Stimulated activated naive CD8-positive, alpha-beta T cell treated with anti-CD3 and anti-CD28 coated beads, Interleukin-15, amount 100 ng/mL, for 72 hours (primary cell): ENCODE data around the gene PRDM2.

ENCODE experiments used
- ATAC-seq: fragments of 150-1000 bp; cut with Tn5 transposase; 2 replicates; pipeline ENCODE4 v1.10.0; 2021; ENCODE audit warnings: mild to moderate bottlenecking, moderate library complexity
- DNase-seq, 2 donors: peaks; one replicate each; pipeline ENCODE4 v3.0.0; 2021 to 2022
- H3K27ac Mint-ChIP-seq, 2 donors: one replicate each; pipeline ENCODE4 v1.8.0; 2022; ENCODE audit warnings: mild to moderate bottlenecking in 2 of 2, mixed read lengths in 2 of 2, moderate library complexity in 2 of 2
- H3K27me3 Mint-ChIP-seq: one replicate; pipeline ENCODE4 v1.8.0; 2022; ENCODE audit warnings: mixed read lengths
- H3K4me1 Mint-ChIP-seq: one replicate; pipeline ENCODE4 v1.8.0; 2022; ENCODE audit warnings: mild to moderate bottlenecking, mixed read lengths
- H3K4me3 Mint-ChIP-seq, 2 donors: one replicate each; pipeline ENCODE4 v1.8.0; 2022; ENCODE audit warnings: mild to moderate bottlenecking in 2 of 2, mixed read lengths in 2 of 2, moderate library complexity in 1 of 2
- H3K9me3 Mint-ChIP-seq, 2 donors: one replicate each; pipeline ENCODE4 v1.8.0; 2022; ENCODE audit warnings: mixed read lengths in 2 of 2

PRDM2 gene

DNA sequence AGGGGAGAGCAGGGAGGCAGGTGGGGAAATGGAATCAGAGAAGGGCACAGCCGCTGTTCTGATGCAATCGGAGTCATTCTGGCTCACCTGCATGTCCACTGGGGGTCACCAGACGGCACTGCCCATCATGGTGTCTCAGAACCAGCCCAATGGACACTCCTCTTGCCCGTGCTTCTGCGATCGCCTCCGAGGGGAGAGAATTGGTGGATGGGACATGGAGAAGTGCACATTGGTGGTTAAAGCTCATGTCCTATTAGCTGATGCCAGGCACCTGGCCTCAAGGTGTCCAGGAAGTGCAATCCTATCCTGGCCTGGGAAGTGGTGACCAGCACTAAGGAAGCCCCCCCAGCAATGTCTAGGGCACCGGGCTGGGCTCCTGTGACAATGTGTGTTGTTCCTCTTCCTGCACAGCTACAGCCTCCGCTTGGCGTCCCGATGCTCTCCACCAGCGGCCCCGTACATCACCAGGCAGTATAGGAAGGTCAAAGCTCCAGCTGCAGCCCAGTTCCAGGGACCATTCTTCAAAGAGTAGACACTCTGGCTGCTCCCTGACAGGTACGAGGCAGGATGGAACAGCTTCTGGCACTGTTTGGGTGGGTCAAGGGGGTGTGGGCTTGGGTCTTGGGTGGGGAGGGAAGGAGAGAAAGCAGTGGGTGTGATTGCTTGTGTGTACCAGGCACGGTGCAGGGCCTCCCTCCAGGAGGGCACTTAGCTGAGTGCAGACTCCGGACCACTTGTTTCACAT is 116.2 kb downstream of the PRDM2 start:
- Mint-ChIP-seq H3K27me3 (no peaks in the 10 kb centered on the region), H3K27ac (peak overlapping the region in 1 of 2 donors; percentile 44)
- no peak for ATAC-seq

GRCh38 chr1:13817906-13818305 is 117.9 kb downstream of the PRDM2 start:
- Mint-ChIP-seq H3K4me3 (no peak overlapping the region), H3K9me3 (no peaks in the 10 kb centered on the region), H3K27me3 (no peaks in the 10 kb centered on the region), H3K27ac (peak overlapping the region in 1 of 2 donors; percentile 74), H3K4me1 (peaks cover 7% of the 10 kb centered on the region)
- DNase-seq: no peak
- no peak for ATAC-seq

More for the DNA sequence above, 116.2 kb downstream of the PRDM2 start:
- Mint-ChIP-seq H3K9me3 (no peaks in the 10 kb centered on the region), H3K4me3 (no peak overlapping the region), H3K4me1 (peaks cover 23% of the 10 kb centered on the region)
- no peak for DNase-seq

DNA sequence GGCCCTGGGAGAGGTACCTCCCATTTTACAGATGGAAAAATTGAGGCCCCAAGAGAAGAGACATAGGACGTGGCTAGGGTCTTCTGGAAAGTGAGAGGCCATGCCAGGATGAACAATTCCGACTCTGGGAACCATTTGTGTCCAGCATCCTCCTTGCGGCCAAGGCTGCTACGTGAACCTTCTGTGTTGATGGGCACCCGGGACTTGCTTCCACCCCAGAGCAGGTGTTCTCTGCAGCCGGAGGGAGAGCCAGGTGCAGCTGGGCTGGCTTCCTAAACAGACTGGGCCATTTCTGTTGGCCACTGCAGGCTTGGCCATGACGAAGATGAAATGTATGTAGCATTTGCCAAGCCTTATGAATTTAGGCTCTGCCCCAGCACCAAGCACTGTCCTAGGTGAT is 118.9 kb downstream of the PRDM2 start:
- Mint-ChIP-seq H3K27me3 (no peaks in the 10 kb centered on the region), H3K4me3 (no peak overlapping the region), H3K9me3 (no peaks in the 10 kb centered on the region), H3K27ac (no peak overlapping the region), H3K4me1 (no peaks in the 10 kb centered on the region)
- ATAC-seq (no peak), DNase-seq (no peak)

DNA sequence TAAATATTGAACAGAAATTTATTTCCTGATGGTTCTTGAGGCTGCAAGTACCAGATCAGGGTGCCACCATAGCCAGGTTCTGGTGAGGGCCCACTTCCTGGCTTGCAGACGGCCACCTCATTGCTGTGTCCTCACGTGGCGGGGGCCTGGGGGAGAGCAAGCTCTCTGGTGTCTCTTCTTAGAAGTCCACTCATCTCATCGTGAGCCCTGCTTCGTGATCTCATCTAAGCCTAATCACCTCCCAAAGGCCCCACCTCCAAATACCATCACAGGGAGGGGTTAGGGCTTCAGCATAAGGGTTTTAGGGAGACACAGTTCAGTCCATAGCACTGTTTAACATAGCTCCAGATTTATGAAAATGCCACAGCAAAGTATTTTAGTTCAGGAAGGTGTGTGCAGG is 119.7 kb downstream of the PRDM2 start:
- H3K27ac Mint-ChIP-seq: no peak overlapping the region
- H3K9me3 Mint-ChIP-seq: no peaks in the 10 kb centered on the region
- H3K27me3 Mint-ChIP-seq: no peaks in the 10 kb centered on the region
- DNase-seq: no peak
- no peaks in the 10 kb centered on the region for H3K4me1 Mint-ChIP-seq
- H3K4me3 Mint-ChIP-seq: no peak overlapping the region
- ATAC-seq: no peak

GRCh38 chr1:13820055-13820454 is 120.1 kb downstream of the PRDM2 start:
- no peak overlapping the region for H3K4me3 Mint-ChIP-seq
- no peak for DNase-seq
- no peaks in the 10 kb centered on the region for H3K27me3 Mint-ChIP-seq
- no peaks in the 10 kb centered on the region for H3K9me3 Mint-ChIP-seq
- no peak for ATAC-seq
- no peak overlapping the region for H3K27ac Mint-ChIP-seq
- H3K4me1 Mint-ChIP-seq: no peaks in the 10 kb centered on the region

DNA sequence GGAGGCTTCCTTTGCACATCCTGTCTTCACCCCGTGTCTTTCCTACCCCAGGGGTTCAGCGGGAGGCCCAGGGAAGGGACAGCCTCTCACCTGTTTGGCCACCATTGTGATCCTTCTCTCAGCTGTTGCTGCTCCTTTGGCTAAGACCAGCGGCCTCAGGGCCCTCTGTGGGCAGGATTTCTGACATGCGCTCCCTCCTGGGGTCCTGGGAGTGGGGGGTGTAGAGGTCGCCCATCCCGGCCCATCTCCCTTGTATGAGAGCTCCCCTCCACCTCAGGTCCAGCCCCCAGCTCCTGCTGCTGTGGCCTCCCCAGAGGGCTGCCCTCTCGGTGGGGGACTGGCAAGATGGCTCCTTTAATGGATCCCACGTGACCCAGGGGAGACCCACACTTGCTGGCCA is 120.5 kb downstream of the PRDM2 start:
- H3K27ac Mint-ChIP-seq: no peak overlapping the region
- H3K27me3 Mint-ChIP-seq: no peaks in the 10 kb centered on the region
- DNase-seq: no peak
- H3K9me3 Mint-ChIP-seq: no peaks in the 10 kb centered on the region
- no peak for ATAC-seq
- no peaks in the 10 kb centered on the region for H3K4me1 Mint-ChIP-seq
- H3K4me3 Mint-ChIP-seq: no peak overlapping the region

GRCh38 chr1:13823126-13823880 is 123.3 kb downstream of the PRDM2 start:
- ATAC-seq (no peak), DNase-seq (no peak)
- no peaks in the 10 kb centered on the region for H3K4me1 Mint-ChIP-seq
- peak overlapping the region in 1 of 2 donors; percentile 16 for H3K27ac Mint-ChIP-seq
- no peaks in the 10 kb centered on the region for H3K9me3 Mint-ChIP-seq
- no peak overlapping the region for H3K4me3 Mint-ChIP-seq
- H3K27me3 Mint-ChIP-seq: peaks cover 3% of the 10 kb centered on the region

- Mint-ChIP-seq H3K27ac (peak overlapping the region in 1 of 2 donors; percentile 5), H3K9me3 (no peaks in the 10 kb centered on the region), H3K4me1 (peaks cover 6% of the 10 kb centered on the region), H3K4me3 (no peak overlapping the region), H3K27me3 (peaks cover 8% of the 10 kb centered on the region)
- DNase-seq (no peak), ATAC-seq (no peak)
Observed at GRCh38 chr1:13823936-13824335, 123.9 kb downstream of the PRDM2 start.

GRCh38 chr1:13824626-13825025 is 124.6 kb downstream of the PRDM2 start:
- H3K27ac Mint-ChIP-seq: no peak overlapping the region
- no peak overlapping the region for H3K4me3 Mint-ChIP-seq
- peaks cover 8% of the 10 kb centered on the region for H3K4me1 Mint-ChIP-seq
- H3K27me3 Mint-ChIP-seq: peaks cover 8% of the 10 kb centered on the region
- no peak for DNase-seq
- H3K9me3 Mint-ChIP-seq: no peaks in the 10 kb centered on the region
- no peak for ATAC-seq

GRCh38 chr1:13825033-13825432 is 125.0 kb downstream of the PRDM2 start:
- H3K4me1 Mint-ChIP-seq: peaks cover 8% of the 10 kb centered on the region
- no peak overlapping the region for H3K4me3 Mint-ChIP-seq
- ATAC-seq (no peak), DNase-seq (no peak)
- H3K27me3 Mint-ChIP-seq: peaks cover 8% of the 10 kb centered on the region
- no peaks in the 10 kb centered on the region for H3K9me3 Mint-ChIP-seq
- no peak overlapping the region for H3K27ac Mint-ChIP-seq

- H3K27me3 Mint-ChIP-seq: peaks cover 8% of the 10 kb centered on the region
- DNase-seq: no peak
- no peak for ATAC-seq
Observed at GRCh38 chr1:13826009-13826408, 126.0 kb downstream of the PRDM2 start.

DNA sequence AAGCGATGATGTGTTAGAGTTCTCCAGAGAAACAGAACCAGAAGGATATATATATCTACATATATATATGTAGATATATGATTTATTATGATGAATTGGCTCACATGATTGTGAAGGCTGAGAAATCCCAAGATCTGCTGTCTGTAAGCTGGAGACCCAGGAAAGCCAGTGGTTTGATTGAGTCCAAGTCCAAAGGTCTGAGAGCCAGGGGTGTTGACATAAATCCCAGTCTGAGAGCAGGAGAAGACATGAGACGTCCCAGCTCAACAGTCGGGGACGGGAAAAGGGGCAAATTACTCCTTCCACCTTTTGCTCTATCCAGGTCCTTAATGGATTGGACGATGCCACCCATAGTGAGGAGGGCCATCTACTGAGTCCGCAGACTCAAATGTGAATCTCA is 126.6 kb downstream of the PRDM2 start:
- ATAC-seq (no peak), DNase-seq (no peak)
- Mint-ChIP-seq H3K27me3 (peaks cover 8% of the 10 kb centered on the region), H3K27ac (peak overlapping the region in 1 of 2 donors; percentile 23), H3K9me3 (no peaks in the 10 kb centered on the region), H3K4me1 (peaks cover 8% of the 10 kb centered on the region), H3K4me3 (no peak overlapping the region)

More at GRCh38 chr1:13826009-13826408, 126.0 kb downstream of the PRDM2 start:
- Mint-ChIP-seq H3K9me3 (no peaks in the 10 kb centered on the region), H3K4me1 (peaks cover 8% of the 10 kb centered on the region), H3K27ac (no peak overlapping the region), H3K4me3 (no peak overlapping the region)

DNA sequence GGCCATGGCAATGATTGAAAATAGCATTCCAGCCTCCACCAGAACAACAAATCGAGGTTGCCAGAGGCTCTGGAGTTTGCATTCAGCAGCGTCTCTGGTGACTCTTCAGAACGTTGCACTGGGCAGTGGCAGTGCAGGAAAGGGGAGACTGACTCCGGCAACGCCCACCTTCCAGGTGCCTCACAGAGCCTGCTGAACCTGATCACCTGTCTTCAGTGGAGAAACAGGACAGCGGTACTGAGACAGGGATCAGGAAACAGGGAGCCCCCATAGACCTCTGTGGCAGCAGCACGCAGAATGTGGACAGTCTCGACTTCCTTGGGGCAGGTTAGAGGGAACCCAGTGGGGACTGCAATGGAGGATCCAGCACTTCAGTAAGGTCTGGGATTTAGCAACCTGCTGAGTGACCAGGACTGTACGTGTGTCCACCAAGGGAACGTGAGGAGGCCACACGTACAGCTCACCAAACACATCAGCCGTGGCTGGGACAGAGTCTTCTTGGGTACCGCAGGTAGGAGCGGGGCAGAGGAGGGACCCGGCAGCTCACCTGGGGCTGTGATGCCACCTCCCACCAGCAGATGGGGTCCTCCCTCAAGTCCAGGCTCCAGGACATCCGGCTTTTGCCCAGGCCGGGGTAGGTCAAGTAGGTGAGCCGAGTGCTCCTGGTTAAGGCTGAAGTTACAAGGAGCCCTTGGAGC is 128.6 kb downstream of the PRDM2 start:
- ATAC-seq (peak; percentile 82), DNase-seq (peak; percentile 39 to 54)
- Mint-ChIP-seq H3K4me1 (peaks cover 8% of the 10 kb centered on the region), H3K9me3 (no peaks in the 10 kb centered on the region), H3K27me3 (peaks cover 8% of the 10 kb centered on the region), H3K4me3 (peak overlapping the region; percentile 44 to 63), H3K27ac (peak overlapping the region in 1 of 2 donors; percentile 83)

DNA sequence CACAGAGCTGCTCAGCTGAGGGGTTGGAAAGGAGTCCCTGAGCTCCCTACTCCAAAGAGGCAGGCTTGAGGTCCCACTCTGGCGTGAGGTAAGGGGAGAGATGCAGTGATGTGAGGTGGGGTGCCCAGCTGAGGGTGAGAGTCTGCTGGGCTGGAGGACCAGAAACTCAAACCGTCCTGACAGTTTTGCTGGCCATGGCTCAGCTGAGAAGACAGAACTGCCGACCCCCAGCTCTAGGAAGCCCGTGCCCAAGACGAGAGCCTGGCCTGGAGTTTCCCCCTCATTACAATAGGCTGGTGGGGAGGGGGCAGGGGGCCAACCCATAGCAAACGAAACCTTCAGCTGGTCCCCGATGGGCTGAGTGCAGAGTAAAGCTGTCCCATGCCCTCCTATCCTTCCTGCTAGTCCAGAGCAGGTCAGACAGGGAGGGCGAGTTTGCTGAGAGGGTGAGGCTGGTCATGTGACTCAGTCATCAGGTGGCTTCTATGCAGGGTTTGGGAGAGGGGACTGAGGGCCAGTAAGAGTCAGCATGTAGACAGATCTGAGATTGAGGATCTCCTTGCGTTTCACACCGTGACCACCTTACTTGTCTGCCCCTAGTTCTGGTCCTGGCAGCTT is 129.3 kb downstream of the PRDM2 start:
- Mint-ChIP-seq H3K4me3 (peak overlapping the region; percentile 44 to 63), H3K4me1 (peaks cover 8% of the 10 kb centered on the region), H3K27me3 (peaks cover 8% of the 10 kb centered on the region), H3K27ac (peak overlapping the region in 1 of 2 donors; percentile 83), H3K9me3 (no peaks in the 10 kb centered on the region)
- DNase-seq (no peak), ATAC-seq (peak; percentile 27)

DNA sequence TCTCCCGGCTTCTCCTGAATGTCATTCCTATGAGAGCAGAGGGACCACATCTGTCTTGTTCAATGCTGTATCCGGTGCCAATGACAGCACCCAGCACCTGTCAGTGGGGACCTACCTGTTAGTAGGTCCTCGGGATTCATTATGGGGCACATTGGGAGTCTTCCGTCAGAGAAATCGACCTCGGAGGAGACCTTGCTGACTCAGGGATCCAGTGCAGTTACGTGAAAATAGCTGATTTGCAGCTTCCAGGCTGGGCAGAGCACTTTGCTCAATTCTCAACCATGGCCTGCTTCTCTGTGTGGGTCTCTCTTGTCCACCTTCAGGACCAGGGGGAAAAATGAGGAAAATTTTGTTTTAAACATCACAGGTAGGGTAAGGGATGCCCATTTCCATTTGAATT is 130.2 kb downstream of the PRDM2 start:
- H3K4me3 Mint-ChIP-seq: no peak overlapping the region
- H3K27me3 Mint-ChIP-seq: peaks cover 12% of the 10 kb centered on the region
- DNase-seq (no peak), ATAC-seq (no peak)
- H3K27ac Mint-ChIP-seq: peak overlapping the region in 1 of 2 donors; percentile 12
- H3K9me3 Mint-ChIP-seq: no peaks in the 10 kb centered on the region
- peaks cover 8% of the 10 kb centered on the region for H3K4me1 Mint-ChIP-seq
